Neural progenitor cell (in vitro differentiated cells): ENCODE results near the gene MYO1D.

Experiments
- EZH2 ChIP-seq: fragments of 200-600 bp; sonication (generic); IDR thresholded peaks from 2 replicates; pipeline ENCODE4 v1.6.1; 2017; ENCODE audit warnings: antibody characterized with exemption, mild to moderate bottlenecking, moderate library complexity
- TF ChIP-seq, protein P1 (sequence below): fragments of 200-600 bp; sonication (generic); IDR thresholded peaks from 2 replicates; pipeline ENCODE4 v1.5.1; 2017; ENCODE audit warnings: antibody characterized with exemption, mild to moderate bottlenecking

DNA sequence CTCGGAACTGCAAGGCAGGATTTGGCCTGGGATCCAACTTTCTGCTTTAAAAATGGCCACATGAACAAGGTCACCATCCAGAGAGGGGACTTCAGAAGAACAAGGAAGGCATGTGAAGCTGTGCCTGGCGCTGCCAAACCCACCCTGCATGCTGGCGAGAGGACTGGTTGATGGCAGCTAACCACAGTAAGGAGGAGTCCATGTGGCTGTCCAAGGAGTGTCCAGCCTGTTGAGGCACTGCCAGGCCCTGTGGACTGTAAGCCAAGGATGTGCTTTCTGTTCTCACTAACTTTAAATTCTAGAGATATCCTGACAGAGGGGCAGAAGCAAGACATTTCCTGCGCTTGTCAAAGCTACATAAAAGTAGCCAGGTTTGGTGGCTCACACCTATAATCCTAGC is 349.8 kb downstream of the MYO1D start:
- TF ChIP-seq, protein P1, sequence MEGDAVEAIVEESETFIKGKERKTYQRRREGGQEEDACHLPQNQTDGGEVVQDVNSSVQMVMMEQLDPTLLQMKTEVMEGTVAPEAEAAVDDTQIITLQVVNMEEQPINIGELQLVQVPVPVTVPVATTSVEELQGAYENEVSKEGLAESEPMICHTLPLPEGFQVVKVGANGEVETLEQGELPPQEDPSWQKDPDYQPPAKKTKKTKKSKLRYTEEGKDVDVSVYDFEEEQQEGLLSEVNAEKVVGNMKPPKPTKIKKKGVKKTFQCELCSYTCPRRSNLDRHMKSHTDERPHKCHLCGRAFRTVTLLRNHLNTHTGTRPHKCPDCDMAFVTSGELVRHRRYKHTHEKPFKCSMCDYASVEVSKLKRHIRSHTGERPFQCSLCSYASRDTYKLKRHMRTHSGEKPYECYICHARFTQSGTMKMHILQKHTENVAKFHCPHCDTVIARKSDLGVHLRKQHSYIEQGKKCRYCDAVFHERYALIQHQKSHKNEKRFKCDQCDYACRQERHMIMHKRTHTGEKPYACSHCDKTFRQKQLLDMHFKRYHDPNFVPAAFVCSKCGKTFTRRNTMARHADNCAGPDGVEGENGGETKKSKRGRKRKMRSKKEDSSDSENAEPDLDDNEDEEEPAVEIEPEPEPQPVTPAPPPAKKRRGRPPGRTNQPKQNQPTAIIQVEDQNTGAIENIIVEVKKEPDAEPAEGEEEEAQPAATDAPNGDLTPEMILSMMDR, result no peak
- no peak for TF ChIP-seq EZH2
